ENCODE measurements around the gene NAB2. TPM values are rescaled to one million over a fixed set of nuclear protein-coding genes. Genes with fewer than 3 reads are reported as not detected.
"Not testable (repeated sequence)": the region's sequence is repeated elsewhere in the genome, so short reads cannot be mapped to it uniquely, and the experiment has no call there.

NAB2 gene
- total and polyA plus RNA-seq, 4 donors: 1.9 to 10.0 (median 6.2) TPM

- TF ChIP-seq, protein P1, sequence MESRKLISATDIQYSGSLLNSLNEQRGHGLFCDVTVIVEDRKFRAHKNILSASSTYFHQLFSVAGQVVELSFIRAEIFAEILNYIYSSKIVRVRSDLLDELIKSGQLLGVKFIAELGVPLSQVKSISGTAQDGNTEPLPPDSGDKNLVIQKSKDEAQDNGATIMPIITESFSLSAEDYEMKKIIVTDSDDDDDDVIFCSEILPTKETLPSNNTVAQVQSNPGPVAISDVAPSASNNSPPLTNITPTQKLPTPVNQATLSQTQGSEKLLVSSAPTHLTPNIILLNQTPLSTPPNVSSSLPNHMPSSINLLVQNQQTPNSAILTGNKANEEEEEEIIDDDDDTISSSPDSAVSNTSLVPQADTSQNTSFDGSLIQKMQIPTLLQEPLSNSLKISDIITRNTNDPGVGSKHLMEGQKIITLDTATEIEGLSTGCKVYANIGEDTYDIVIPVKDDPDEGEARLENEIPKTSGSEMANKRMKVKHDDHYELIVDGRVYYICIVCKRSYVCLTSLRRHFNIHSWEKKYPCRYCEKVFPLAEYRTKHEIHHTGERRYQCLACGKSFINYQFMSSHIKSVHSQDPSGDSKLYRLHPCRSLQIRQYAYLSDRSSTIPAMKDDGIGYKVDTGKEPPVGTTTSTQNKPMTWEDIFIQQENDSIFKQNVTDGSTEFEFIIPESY (IDR thresholded peaks at IDR 0.05): no peak
- TF ChIP-seq SP1 (IDR thresholded peaks at IDR 0.05) (no peak), JUND (IDR thresholded peaks at IDR 0.05) (no peak), YY1 (IDR thresholded peaks at IDR 0.05) (no peak), HNF4A (conservative IDR thresholded peaks at IDR 0.05) (no peak), MAX (IDR thresholded peaks at IDR 0.05) (no peak), TAF1 (conservative IDR thresholded peaks at IDR 0.05) (no peak), GABPA (IDR thresholded peaks at IDR 0.05 in 1 of 2, conservative IDR thresholded peaks at IDR 0.05 in 1 of 2) (no peak), HNF4G (IDR thresholded peaks at IDR 0.05) (no peak), NR2F2 (IDR thresholded peaks at IDR 0.05) (no peak), RXRA (IDR thresholded peaks at IDR 0.05) (no peak), EGR1 (IDR thresholded peaks at IDR 0.05; ENCODE audit: low read depth in 2 of 2) (no peak), RAD21 (IDR thresholded peaks at IDR 0.05) (no peak), ATF3 (IDR thresholded peaks at IDR 0.05) (no peak), FOXA1 (IDR thresholded peaks at IDR 0.05) (no peak)
- TF ChIP-seq, protein P2, sequence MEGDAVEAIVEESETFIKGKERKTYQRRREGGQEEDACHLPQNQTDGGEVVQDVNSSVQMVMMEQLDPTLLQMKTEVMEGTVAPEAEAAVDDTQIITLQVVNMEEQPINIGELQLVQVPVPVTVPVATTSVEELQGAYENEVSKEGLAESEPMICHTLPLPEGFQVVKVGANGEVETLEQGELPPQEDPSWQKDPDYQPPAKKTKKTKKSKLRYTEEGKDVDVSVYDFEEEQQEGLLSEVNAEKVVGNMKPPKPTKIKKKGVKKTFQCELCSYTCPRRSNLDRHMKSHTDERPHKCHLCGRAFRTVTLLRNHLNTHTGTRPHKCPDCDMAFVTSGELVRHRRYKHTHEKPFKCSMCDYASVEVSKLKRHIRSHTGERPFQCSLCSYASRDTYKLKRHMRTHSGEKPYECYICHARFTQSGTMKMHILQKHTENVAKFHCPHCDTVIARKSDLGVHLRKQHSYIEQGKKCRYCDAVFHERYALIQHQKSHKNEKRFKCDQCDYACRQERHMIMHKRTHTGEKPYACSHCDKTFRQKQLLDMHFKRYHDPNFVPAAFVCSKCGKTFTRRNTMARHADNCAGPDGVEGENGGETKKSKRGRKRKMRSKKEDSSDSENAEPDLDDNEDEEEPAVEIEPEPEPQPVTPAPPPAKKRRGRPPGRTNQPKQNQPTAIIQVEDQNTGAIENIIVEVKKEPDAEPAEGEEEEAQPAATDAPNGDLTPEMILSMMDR (IDR thresholded peaks at IDR 0.05; ENCODE audit: low read depth, low read length, missing input control): no peak
- DNase-seq (ENCODE audit: low spot score): no peak
- Histone ChIP-seq H3K27me3 (ENCODE audit: control insufficient read depth in 4 of 4, insufficient read depth in 4 of 4, low read length in 3 of 4) (no peaks in the 10 kb centered on the region), H3K4me3 (ENCODE audit: low read depth in 1 of 3, low read length in 3 of 3) (no peak overlapping the region), H3K9ac (ENCODE audit: low read depth in 1 of 2, low read length in 2 of 2) (no peak overlapping the region), H3K36me3 (ENCODE audit: control insufficient read depth in 4 of 4, insufficient read depth in 3 of 4, low read depth in 1 of 4, low read length in 3 of 4) (peaks cover 0 to 2% (median 2%) of the 10 kb centered on the region in 4 donors), H3K9me3 (ENCODE audit: control insufficient read depth in 4 of 4, low read length in 3 of 4) (no peaks in the 10 kb centered on the region), H3K27ac (ENCODE audit: low read depth in 1 of 2, low read length in 2 of 2) (no peak overlapping the region), H3K4me1 (ENCODE audit: control insufficient read depth in 4 of 4, insufficient read depth in 4 of 4, low read length in 3 of 4) (peaks cover 3 to 7% (median 5%) of the 10 kb centered on the region in 4 donors)
- WGBS: 88% methylated on average over 2 of the region's 2 CpGs
Observed at GRCh38 chr12:57072661-57073060, 16.3 kb upstream of the NAB2 start.

GRCh38 chr12:57073566-57074450 is 15.1 kb upstream of the NAB2 start:
- H3K4me1 ChIP-seq (ENCODE audit: control insufficient read depth in 4 of 4, insufficient read depth in 4 of 4, low read length in 3 of 4): peaks cover 3 to 16% (median 12%) of the 10 kb centered on the region in 4 donors
- not testable (repeated sequence) for H3K4me3 ChIP-seq (ENCODE audit: low read depth in 1 of 3, low read length in 3 of 3); DNase-seq (ENCODE audit: low spot score); H3K27ac ChIP-seq (ENCODE audit: low read depth in 1 of 2, low read length in 2 of 2); H3K27me3 ChIP-seq (ENCODE audit: control insufficient read depth in 4 of 4, insufficient read depth in 4 of 4, low read length in 3 of 4); H3K9me3 ChIP-seq (ENCODE audit: control insufficient read depth in 4 of 4, low read length in 3 of 4); H3K9ac ChIP-seq (ENCODE audit: low read depth in 1 of 2, low read length in 2 of 2); H3K36me3 ChIP-seq (ENCODE audit: control insufficient read depth in 4 of 4, insufficient read depth in 3 of 4, low read depth in 1 of 4, low read length in 3 of 4)
- 96% methylated on average over 6 of the region's 6 CpGs for WGBS

All from liver (tissue), 9 donors.